ENCODE data around the gene RNF34.

- TF ChIP-seq CTCF (IDR thresholded peaks at IDR 0.05; ENCODE audit: insufficient read depth, low read length, poor library complexity, severe bottlenecking) (no peak), EZH2phosphoT487 (conservative IDR thresholded peaks at IDR 0.05; ENCODE audit: low read length) (no peak)
These were observed at the start of gene RNF34 for GRCh38 chr12:121399391-121400331.

All from SU-DHL-6 (cell line).